Measurements from ENCODE around the gene IL17C. TPM values are rescaled to one million over a fixed set of nuclear protein-coding genes. Genes with fewer than 3 reads are reported as not detected.
A peak's percentile ranks its signal among the peaks of the same experiment; 100 is the strongest.

IL17C gene
- total and polyA plus RNA-seq, 9 of the 15 experiments (the other 6 are each of a cell fraction or from before 2014, with no cell fraction given): not detected

- TF ChIP-seq ATF6 (CRISPR knock-in tag; IDR thresholded peaks at IDR 0.05) (0 out of 2 replicates have a peak, but pooled peaks have one; percentile 75), TOE1 (IDR thresholded peaks at IDR 0.05; ENCODE audit: borderline replicate concordance) (no peak), TOE1 (CRISPR knock-in tag; IDR thresholded peaks at IDR 0.05; ENCODE audit: borderline replicate concordance, low read depth) (peak; percentile 87; the same call in 1 of the 2 replicates), SMAD4 (CRISPR knock-in tag; conservative IDR thresholded peaks at IDR 0.05) (0 out of 2 replicates have a peak, but pooled peaks have one; percentile 29), TFAP4 (CRISPR knock-in tag; IDR thresholded peaks at IDR 0.05; ENCODE audit: borderline replicate concordance) (peak; percentile 50; the same call in 1 of the 2 replicates), KAT8 (IDR thresholded peaks at IDR 0.05; ENCODE audit: low read depth) (no peak), TCFL5 (CRISPR knock-in tag; conservative IDR thresholded peaks at IDR 0.05) (no peak), RNF2 (IDR thresholded peaks at IDR 0.05) (no peak), PRPF4 (IDR thresholded peaks at IDR 0.05; ENCODE audit: insufficient read depth, low read depth, low read length, poor library complexity, severe bottlenecking) (peak; percentile 51), E2F8 (IDR thresholded peaks at IDR 0.05; ENCODE audit: low read depth, partially characterized antibody) (no peak), NFIC (IDR thresholded peaks at IDR 0.05) (0 out of 2 replicates have a peak, but pooled peaks have one; percentile 7), ZNF146 (CRISPR knock-in tag; IDR thresholded peaks at IDR 0.05; ENCODE audit: unreplicated experiment) (no peak), ZNF696 (CRISPR knock-in tag; conservative IDR thresholded peaks at IDR 0.05) (no peak)
Observed at GRCh38 chr16:88649924-88650748, 11.8 kb downstream of the IL17C start (continued).

Measured in K562 (cell line).